PC-9 (cell line): ENCODE data around the gene CNGA3. TPM values are rescaled to one million over a fixed set of nuclear protein-coding genes. Genes with fewer than 3 reads are reported as not detected.

Experiments used
- BruUV-seq: library from RNA; stranded (reverse); fragments of 400-500 nt; replicated peaks from 2 replicates; lab custom pipeline; 2021; lab: Mats Ljungman, UMichigan
- CTCF ChIA-PET: fragments of 300-600 bp; sonication (Branson Sonifier 250); formaldehyde crosslinking; loops from one replicate; lab custom pipeline; 2022; ENCODE audit warnings: antibody characterized with exemption; lab: Charles Lee
- POLR2A ChIA-PET: fragments of 300-600 bp; sonication (Branson Sonifier 250); formaldehyde crosslinking; loops from one replicate; lab custom pipeline; 2022; ENCODE audit warnings: antibody characterized with exemption; ENCODE audit not compliant: unreplicated experiment; lab: Charles Lee
- DNase-seq, 2 experiments: peaks; one replicate each; pipeline versions ENCODE4 v3.0.0 to v3.0.0-alpha.2; 2015 to 2022; ENCODE audit warnings: mixed read lengths in 1 of 2
- H2AFZ ChIP-seq: fragments of 200-600 bp; sonication (generic); 2 replicates; pipeline ENCODE4 v1.8.1; 2017; ENCODE audit warnings: antibody characterized with exemption
- H3F3A ChIP-seq: fragments of 200-600 bp; sonication (generic); 2 replicates; pipeline ENCODE4 v1.8.1; 2017; ENCODE audit warnings: antibody characterized with exemption, mild to moderate bottlenecking, low read depth; ENCODE audit not compliant: insufficient read depth
- H3K27ac ChIP-seq: fragments of 200-600 bp; sonication (generic); 2 replicates; pipeline ENCODE4 v1.6.1; 2016; ENCODE audit warnings: mixed run types
- H3K27me3 ChIP-seq: fragments of 200-600 bp; sonication (generic); 2 replicates; pipeline ENCODE4 v1.6.1; 2016; ENCODE audit warnings: low read depth, mixed run types; ENCODE audit not compliant: insufficient read depth
- H3K36me3 ChIP-seq: fragments of 200-600 bp; sonication (generic); 2 replicates; pipeline ENCODE4 v1.6.1; 2016; ENCODE audit warnings: low read depth, mixed run types
- H3K4me1 ChIP-seq: fragments of 200-600 bp; sonication (generic); replicated peaks from 2 replicates; pipeline ENCODE4 v1.6.1; 2016; ENCODE audit warnings: mixed run types; ENCODE audit not compliant: insufficient read depth
- H3K4me2 ChIP-seq: fragments of 200-600 bp; sonication (generic); 2 replicates; pipeline ENCODE4 v1.6.1; 2017; ENCODE audit warnings: mixed run types
- H3K4me3 ChIP-seq: fragments of 200-600 bp; sonication (generic); 2 replicates; pipeline ENCODE4 v1.6.1; 2016; ENCODE audit warnings: mixed run types
- H3K79me2 ChIP-seq: fragments of 200-600 bp; sonication (generic); 2 replicates; pipeline ENCODE4 v1.6.1; 2017; ENCODE audit warnings: low read depth, mixed run types
- H3K9me2 ChIP-seq: fragments of 200-600 bp; sonication (generic); 2 replicates; pipeline ENCODE4 v1.8.1; 2017; ENCODE audit warnings: mild to moderate bottlenecking; ENCODE audit not compliant: insufficient read depth
- H3K9me3 ChIP-seq: fragments of 200-600 bp; sonication (generic); 2 replicates; pipeline ENCODE4 v1.8.1; 2016; ENCODE audit warnings: low read depth; ENCODE audit not compliant: insufficient read depth
- H4K20me1 ChIP-seq: fragments of 200-600 bp; sonication (generic); 2 replicates; pipeline ENCODE4 v1.8.1; 2017; ENCODE audit not compliant: insufficient read depth
- CTCF ChIP-seq: fragments of 200-600 bp; sonication (generic); conservative IDR thresholded peaks from 2 replicates; pipeline ENCODE4 v1.6.1; 2017; ENCODE audit warnings: mixed run types, antibody characterized with exemption, mild to moderate bottlenecking, moderate library complexity
- EZH2 ChIP-seq: fragments of 200-600 bp; sonication (generic); IDR thresholded peaks from 2 replicates; pipeline ENCODE4 v1.8.0; 2017; ENCODE audit warnings: antibody characterized with exemption, low read depth
- intact Hi-C: fragments of 100-400 bp; cut with micrococcal nuclease; formaldehyde crosslinking; loops from one replicate; pipeline ENCODE4 v1.10.0; 2022; ENCODE audit not compliant: unreplicated experiment
- total RNA-seq: library from RNA; stranded (reverse); gene quantifications from 2 replicates; pipeline ENCODE4 v1.2.3, GENCODE V29; 2021

Gene CNGA3
- total RNA-seq, 1 experiment from 2014 or later, result not detected

GRCh38 chr2:98388081-98388480 lies 41.8 kb downstream of the CNGA3 start:
- intact Hi-C loops, result loop anchor here (10.0 kb wide), 1 partner anchor 203 kb away; no protein-coding TSS in a partner anchor

GRCh38 chr2:98388601-98389250 lies 42.5 kb downstream of the CNGA3 start:
- no peak for DNase-seq
- H3K79me2 ChIP-seq, result no peaks in the 10 kb centered on the region
- H3K4me1 ChIP-seq, result no peaks in the 10 kb centered on the region
- ChIA-PET CTCF (interaction anchor here (0.6 kb wide), 1 partner anchor 120 kb away, joined by 7 read pairs; no protein-coding TSS in a partner anchor), POLR2A (no interaction called here)
- no peaks in the 10 kb centered on the region for H4K20me1 ChIP-seq
- BruUV-seq, result no TSS peak
- H3F3A ChIP-seq, result no peaks in the 10 kb centered on the region
- H3K36me3 ChIP-seq, result no peaks in the 10 kb centered on the region
- H3K9me2 ChIP-seq, result no peaks in the 10 kb centered on the region
- H3K4me3 ChIP-seq, result no peak overlapping the region
- no peak overlapping the region for H2AFZ ChIP-seq
- intact Hi-C loops, result loop anchor here (10.0 kb wide), 1 partner anchor 204 kb away; no protein-coding TSS in a partner anchor
- no peaks in the 10 kb centered on the region for H3K9me3 ChIP-seq
- H3K27ac ChIP-seq, result no peak overlapping the region
- peaks cover 25% of the 10 kb centered on the region for H3K27me3 ChIP-seq
- H3K4me2 ChIP-seq, result no peak overlapping the region
- TF ChIP-seq EZH2, result no peak
- no peak for TF ChIP-seq CTCF

More at GRCh38 chr2:98388081-98388480, 41.8 kb downstream of the CNGA3 start:
- Histone ChIP-seq H3K9me3 (no peaks in the 10 kb centered on the region), H3K27ac (no peak overlapping the region), H3K79me2 (no peaks in the 10 kb centered on the region), H3K4me2 (no peak overlapping the region), H3K27me3 (peaks cover 25% of the 10 kb centered on the region), H2AFZ (no peak overlapping the region), H4K20me1 (no peaks in the 10 kb centered on the region), H3K4me3 (no peak overlapping the region), H3K4me1 (no peaks in the 10 kb centered on the region), H3K36me3 (no peaks in the 10 kb centered on the region), H3K9me2 (no peaks in the 10 kb centered on the region), H3F3A (no peaks in the 10 kb centered on the region)
- ChIA-PET POLR2A (no interaction called here), CTCF (interaction anchor here (0.6 kb wide), 1 partner anchor 120 kb away, joined by 7 read pairs; no protein-coding TSS in a partner anchor)
- no TSS peak for BruUV-seq
- TF ChIP-seq CTCF (no peak), EZH2 (no peak)
- DNase-seq, result no peak

GRCh38 chr2:98389251-98389605 lies 43.0 kb downstream of the CNGA3 start:
- H3K4me3 ChIP-seq, result no peak overlapping the region
- no peak overlapping the region for H3K27ac ChIP-seq
- no peaks in the 10 kb centered on the region for H3K9me2 ChIP-seq
- no peaks in the 10 kb centered on the region for H4K20me1 ChIP-seq
- H3K4me1 ChIP-seq, result no peaks in the 10 kb centered on the region
- ChIA-PET POLR2A (no interaction called here), CTCF (no interaction called here)
- H3K27me3 ChIP-seq, result peaks cover 25% of the 10 kb centered on the region
- no peak overlapping the region for H2AFZ ChIP-seq
- H3K4me2 ChIP-seq, result no peak overlapping the region
- TF ChIP-seq EZH2, result no peak
- no peak for TF ChIP-seq CTCF
- no peaks in the 10 kb centered on the region for H3K36me3 ChIP-seq
- no peaks in the 10 kb centered on the region for H3F3A ChIP-seq
- BruUV-seq, result no TSS peak
- H3K9me3 ChIP-seq, result no peaks in the 10 kb centered on the region
- H3K79me2 ChIP-seq, result no peaks in the 10 kb centered on the region
- no peak for DNase-seq
- intact Hi-C loops, result loop anchor here (10.0 kb wide), 1 partner anchor 204 kb away; no protein-coding TSS in a partner anchor
